Measurements from ENCODE around the gene C18orf54. TPM values are rescaled to one million over a fixed set of nuclear protein-coding genes. Genes with fewer than 3 reads are reported as not detected.
A peak's percentile ranks its signal among the peaks of the same experiment; 100 is the strongest.
"Not testable (repeated sequence)": the region's sequence is repeated elsewhere in the genome, so short reads cannot be mapped to it uniquely, and the experiment has no call there.

C18orf54 gene
- 4.8 and 5.7 TPM in 2 replicates for total RNA-seq (2014; rRNA removed; shearing (Covaris generic))
- 3.4 and 7.8 TPM in 2 replicates for polyA plus RNA-seq (2014; cell fraction: nucleus; rRNA removed)

DNA sequence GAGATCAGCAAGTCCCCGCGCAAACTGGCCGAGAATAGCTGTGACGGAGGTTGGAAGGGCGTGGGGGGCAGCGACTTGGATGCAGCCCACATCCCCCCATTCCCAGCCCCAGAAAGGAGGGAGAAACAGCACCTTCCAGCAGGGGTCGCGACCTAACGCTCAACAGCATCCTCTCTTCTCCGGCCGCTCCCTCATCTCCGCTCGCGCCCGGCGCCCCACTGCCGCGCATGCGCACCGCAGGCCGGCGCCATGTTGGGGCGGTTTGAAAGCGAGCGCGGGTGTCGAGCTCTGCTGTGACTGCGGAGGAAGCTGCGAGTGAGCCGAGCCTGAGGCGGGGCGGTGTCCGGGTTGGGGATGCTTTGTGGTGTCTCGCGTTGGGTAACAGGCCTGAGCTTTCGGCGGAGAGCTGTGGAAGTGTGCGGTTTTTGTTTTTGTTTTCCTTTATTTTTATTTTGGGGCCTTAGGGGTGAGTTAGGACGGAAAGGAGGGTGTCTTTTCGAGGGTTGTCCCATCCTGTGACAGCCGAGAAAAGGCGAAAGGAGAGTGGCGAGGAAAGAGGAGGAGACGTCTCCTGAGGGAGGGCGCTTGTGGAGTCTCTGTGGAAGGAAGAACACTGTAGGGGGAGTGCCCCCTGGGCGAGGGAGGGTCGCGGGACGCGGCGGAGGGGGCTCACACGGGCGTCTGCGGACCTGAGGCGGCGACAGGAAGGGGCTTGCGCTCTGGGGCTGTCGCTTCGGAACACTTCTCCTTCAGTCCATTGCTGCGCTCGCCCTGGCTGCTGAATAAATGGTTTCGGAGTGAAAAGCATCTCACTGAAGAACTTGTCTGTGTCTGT lies at the start of gene C18orf54, which contains the start of gene STARD6:
TSS of gene C18orf54 (plus strand) at position 247 of the 835 bp plus-strand sequence. CDS start 2,667 bp downstream, outside the sequence.
TSS of gene STARD6 (minus strand) at position 199 of the 835 bp plus-strand sequence. CDS start 3,285 bp downstream, outside the sequence.
- DNase-seq (ENCODE audit: extremely low read depth, low read depth), result peak; percentile 83

GRCh38 chr18:54309564-54309963 lies 48.1 kb upstream of the C18orf54 start:
- DNase-seq (ENCODE audit: extremely low read depth, low read depth), result not testable (repeated sequence)

DNA sequence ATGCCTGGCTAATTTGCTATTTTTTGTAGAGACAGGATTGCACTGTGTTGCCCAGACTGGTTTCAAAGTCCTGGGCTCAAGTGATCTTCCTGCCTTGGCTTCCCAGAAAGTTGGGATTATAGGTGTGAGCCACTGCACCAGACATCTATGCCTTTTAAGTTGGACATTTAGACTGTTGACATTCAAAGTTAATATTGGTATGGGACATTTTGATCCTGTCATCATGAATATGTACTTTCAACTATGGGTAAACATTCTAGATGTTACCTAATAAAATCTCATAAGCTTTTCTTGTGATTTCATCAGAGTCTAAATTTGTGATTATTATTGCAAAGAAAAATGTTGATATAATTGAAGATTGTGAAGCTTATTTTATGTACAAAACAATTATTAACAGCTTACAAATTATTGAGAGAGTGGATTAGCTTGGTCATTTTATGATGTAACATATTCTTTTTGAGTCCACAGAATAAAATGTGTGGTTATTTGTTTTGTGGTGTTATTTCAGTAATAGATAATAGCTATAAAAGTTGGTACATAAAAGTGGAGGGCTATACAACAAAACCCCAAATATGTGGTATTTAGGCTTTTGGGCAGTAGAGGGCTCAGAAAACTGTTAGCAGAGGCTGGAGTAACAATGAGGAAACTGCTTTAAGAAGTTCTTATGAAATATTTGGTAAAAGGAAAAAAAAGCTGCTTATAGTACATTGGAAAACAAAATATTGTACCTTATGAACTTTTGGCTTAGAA lies 41.5 kb upstream of the C18orf54 start:
- DNase-seq (ENCODE audit: extremely low read depth, low read depth), result no peak

DNA sequence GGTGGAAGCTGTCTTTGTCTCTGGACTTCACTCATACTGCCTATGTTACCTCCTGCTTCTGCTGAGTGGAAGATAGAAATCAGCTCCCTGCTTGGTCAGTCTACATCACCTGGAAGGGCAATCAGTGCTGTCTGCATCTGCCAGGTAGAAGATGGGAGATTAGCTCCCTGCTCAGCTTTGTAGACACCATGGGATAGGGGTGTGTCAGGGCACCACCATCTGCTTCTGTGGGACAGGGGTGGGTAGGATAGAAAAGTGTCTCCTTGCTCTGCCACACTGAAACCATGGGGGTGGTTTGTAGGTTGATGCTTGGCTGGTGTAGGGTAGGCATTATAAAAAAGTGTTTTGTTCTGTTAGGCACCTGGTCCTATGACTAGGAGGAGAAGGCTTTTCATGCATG lies 34.1 kb upstream of the C18orf54 start:
- DNase-seq (ENCODE audit: extremely low read depth, low read depth), result no peak

- no peak for DNase-seq (ENCODE audit: extremely low read depth, low read depth)
These were observed 33.7 kb upstream of the C18orf54 start for GRCh38 chr18:54323970-54324369.

GRCh38 chr18:54327818-54328217 lies 29.9 kb upstream of the C18orf54 start:
- DNase-seq (ENCODE audit: extremely low read depth, low read depth), result no peak

DNA sequence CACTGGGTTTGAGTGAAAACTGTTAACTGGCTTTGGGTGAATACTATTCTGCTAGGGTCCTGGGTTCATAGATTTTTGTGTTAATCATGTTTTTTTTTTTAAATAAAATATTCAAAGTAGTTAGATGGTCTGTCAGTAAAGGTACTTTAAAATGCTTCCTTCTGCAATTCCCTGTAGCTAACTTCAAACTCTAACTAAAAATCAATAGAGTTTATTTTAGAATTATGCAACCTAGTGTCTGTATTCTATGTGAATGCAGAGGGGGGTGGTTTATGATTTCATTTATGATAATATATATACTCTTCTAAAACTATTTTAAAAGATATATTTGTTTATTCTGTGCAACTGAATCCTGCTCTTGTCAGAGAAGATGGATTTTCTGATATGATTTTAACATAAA lies 27.9 kb upstream of the C18orf54 start:
- DNase-seq (ENCODE audit: extremely low read depth, low read depth), result no peak

- DNase-seq (ENCODE audit: extremely low read depth, low read depth), result peak; percentile 3
These were observed 26.7 kb upstream of the C18orf54 start for GRCh38 chr18:54330768-54331548.

DNA sequence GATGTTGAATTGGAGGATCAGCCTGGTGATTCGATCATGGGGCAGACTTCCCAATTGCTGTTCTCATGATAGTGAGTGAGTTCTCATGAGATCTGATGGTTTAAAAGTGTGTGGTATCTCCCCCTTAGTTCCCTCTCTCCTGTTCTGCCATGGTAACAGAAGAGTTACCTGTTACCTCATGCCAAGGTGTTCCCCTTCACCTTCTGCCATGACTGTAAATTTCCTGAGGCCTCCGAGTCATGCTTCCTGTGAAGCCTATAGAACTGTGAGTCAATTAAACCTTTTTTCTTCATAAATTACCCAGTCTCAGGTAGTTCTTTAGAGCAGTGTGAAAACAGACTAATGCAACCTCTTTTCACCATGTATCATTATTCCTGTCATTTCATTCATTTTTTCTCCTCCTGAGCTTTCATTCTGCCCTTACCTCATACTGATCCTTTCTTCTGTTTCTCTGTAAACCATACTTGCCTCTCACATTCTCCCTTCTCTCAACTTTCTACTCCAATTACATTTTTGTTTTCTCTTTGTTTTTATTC lies 22.0 kb upstream of the C18orf54 start:
- DNase-seq (ENCODE audit: extremely low read depth, low read depth), result no peak

- no peak for DNase-seq (ENCODE audit: extremely low read depth, low read depth)
These were observed 19.5 kb upstream of the C18orf54 start for GRCh38 chr18:54338230-54338629.

DNA sequence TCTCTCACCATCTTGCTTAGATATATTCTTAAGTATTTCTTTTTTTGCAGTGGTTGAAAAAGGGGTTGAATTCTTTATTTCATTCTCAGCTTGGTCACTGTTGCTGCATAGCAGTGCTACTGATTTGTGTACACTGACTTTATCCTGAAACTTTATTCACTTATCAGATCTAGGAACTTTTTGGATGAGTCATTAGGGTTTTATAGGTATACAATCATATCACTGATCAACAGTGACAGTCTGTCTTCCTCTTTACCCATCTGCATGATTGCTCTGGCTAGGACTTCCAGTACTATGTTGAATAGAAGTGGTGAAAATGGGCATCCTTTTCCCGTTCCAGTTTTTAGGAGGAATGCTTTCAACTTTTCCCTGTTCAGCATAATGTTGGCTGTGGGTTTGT lies 6.5 kb upstream of the C18orf54 start:
- DNase-seq (ENCODE audit: extremely low read depth, low read depth), result no peak

GRCh38 chr18:54357082-54357659 lies 535 bp upstream of the C18orf54 start:
- DNase-seq (ENCODE audit: extremely low read depth, low read depth), result no peak

DNA sequence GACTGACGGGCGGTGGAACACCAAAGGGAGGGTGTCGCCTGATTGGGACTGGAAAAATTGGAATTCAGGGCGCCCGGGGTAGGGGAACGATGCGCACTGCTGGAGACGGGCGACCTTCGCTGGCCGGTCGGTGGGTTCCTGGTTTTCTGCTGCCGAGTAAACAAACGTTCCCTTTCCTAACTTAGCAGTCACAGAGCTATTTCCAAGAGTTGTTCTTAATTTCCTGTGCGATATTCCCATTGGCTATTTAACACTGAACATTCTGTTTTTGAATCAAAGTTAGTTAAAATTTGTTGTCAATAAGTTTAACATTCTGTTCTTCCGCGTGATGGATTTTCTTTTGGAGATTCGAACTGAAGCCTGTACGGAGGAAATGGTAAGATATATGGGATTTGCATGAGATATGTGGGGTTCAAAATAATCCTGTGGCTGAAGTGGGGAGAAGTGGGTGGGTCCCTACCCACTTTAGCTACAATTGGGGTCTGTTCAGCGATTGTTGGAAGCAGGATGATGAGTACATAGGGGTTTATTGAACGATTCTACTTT lies 862 bp downstream of the C18orf54 start:
- no peak for DNase-seq (ENCODE audit: extremely low read depth, low read depth)

DNA sequence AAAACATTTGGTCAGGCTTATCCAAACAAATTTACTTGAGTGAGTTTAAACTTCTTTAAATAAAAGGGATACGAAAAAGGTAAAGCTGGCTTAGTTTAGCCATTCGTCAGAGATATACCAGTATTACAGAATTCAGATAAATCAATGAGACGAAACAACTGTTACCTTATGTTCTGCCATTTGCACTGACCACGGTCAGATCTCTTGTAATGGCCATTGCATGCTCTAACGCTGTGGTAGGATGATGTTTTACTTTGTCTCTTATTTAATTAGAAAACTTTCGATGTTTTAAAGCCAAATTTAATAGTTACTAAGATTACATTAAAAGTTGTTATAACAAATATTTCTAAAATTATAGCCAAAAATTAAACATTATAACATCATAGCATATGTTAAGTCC lies 1.5 kb downstream of the C18orf54 start:
- no peak for DNase-seq (ENCODE audit: extremely low read depth, low read depth)

DNA sequence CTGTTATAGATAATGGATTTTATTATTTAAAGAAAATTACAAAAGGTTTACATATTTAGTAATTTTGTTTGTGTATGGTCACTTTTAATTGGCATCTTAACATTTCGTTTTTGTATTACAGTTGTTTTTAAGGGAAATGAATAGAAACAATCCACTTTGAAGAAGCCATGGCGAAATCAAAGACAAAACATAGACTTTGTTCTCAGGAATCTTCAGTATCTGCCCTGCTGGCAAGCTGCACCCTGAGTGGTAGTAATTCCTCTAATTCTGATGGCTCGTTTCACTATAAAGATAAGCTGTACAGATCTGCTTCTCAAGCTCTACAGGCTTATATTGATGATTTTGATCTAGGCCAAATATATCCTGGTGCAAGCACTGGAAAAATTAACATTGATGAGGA lies 2.7 kb downstream of the C18orf54 start:
- no peak for DNase-seq (ENCODE audit: extremely low read depth, low read depth)

DNA sequence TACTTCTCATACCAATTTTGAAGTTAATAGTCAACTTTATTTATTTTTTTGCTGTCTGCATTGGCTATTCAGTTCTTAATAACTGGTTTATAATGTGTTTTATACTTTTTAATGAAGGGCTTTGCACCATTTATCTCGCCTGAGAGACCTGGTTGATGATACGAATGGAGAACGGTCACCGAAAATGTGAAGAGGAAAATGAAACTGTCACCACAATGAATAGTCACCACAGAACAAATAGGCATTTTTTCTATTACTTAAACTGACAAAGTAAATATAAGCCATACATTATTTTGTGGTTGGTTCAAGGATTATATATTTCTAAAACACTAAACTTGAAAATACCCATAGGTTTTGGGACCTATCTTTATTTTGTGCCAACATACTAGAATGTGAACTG lies 20.4 kb downstream of the C18orf54 start:
- DNase-seq (ENCODE audit: extremely low read depth, low read depth), result no peak

DNA sequence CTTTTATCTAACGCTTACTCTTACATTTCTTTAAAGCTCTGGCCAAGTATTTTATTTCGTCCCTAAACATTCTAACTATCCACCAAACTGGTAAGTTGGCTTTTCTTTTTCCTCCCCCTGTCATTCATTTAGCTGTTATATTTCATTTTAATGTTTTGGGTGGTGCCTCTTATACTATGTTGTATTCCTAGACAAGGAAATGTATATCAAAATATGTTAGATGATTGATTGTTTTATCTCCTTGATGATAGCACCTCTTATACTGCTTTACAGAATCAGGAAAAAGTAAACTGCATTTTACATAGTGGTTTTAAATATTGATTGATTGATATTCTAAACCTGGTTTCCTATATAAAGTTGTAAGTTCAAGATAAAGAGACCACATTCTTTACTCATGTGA lies 23.9 kb downstream of the C18orf54 start:
- no peak for DNase-seq (ENCODE audit: extremely low read depth, low read depth)

DNA sequence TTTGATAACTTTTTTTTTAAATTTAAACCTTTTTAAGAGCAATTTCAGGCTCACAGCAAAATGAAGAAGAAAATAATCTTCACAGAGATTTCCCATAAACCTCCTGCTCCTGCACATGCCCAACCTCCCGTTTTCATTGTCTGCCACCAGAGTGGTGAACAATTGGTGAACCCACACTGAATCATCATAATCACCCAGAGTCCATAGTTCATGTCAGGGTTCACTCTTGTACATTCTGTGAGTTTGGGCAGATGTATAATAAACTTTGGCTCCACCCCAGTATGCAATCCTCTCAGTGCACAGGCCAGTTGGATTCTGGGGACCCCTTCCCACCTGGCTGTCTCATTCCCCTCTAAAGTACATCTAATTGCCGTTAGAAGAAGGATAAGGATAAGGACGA lies 24.4 kb downstream of the C18orf54 start:
- no peak for DNase-seq (ENCODE audit: extremely low read depth, low read depth)

GRCh38 chr18:54382733-54383252 lies 25.1 kb downstream of the C18orf54 start:
- DNase-seq (ENCODE audit: extremely low read depth, low read depth), result no peak

DNA sequence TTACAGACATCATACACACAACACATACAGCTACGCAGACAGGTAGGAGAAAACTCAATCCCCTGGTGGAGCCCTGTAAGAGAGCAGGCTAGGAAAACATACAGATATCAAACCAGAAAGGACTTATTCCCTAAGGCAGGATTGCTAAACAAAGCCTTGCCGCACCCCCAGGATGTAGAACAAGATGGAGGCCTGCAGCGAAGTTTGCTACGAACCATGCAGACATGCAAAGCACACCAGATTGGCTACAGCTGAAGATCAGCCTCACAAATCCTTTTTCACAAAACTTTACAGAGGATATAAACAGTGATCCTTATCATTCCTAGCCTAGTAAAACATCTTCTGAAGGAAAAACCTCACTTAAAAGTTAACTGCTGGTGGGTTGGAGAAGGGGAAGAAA lies 28.3 kb downstream of the C18orf54 start:
- no peak for DNase-seq (ENCODE audit: extremely low read depth, low read depth)
